Mesenchymal stem cell (in vitro differentiated cells and primary cell): ENCODE results near the gene DPF1.

Experiments used
- DNase-seq: peaks from one replicate; pipeline ENCODE4 v3.0.0-alpha.2; 2013
- H2AFZ ChIP-seq: one replicate; pipeline ENCODE4 v1.6.1; 2013; ENCODE audit warnings: low read depth, mild to moderate bottlenecking, control low read depth, inconsistent platforms, low read length, moderate library complexity
- H2AK5ac ChIP-seq: 2 replicates; pipeline ENCODE4 v1.6.1; 2013; ENCODE audit warnings: low read length, moderate library complexity, mild to moderate bottlenecking, inconsistent platforms; ENCODE audit not compliant: severe bottlenecking
- H2BK120ac ChIP-seq: one replicate; pipeline ENCODE4 v1.6.1; 2013; ENCODE audit warnings: low read depth, mild to moderate bottlenecking, inconsistent platforms, low read length, moderate library complexity
- H2BK12ac ChIP-seq, 2 experiments: one replicate each; pipeline ENCODE4 v1.6.1; 2013; ENCODE audit warnings: inconsistent platforms in 2 of 2, low read length in 2 of 2, mild to moderate bottlenecking in 2 of 2, moderate library complexity in 2 of 2, control low read depth in 1 of 2
- H2BK15ac ChIP-seq: one replicate; pipeline ENCODE4 v1.6.1; 2013; ENCODE audit warnings: mild to moderate bottlenecking, low read depth, inconsistent platforms; ENCODE audit not compliant: poor library complexity, severe bottlenecking
- H2BK5ac ChIP-seq: 2 replicates; pipeline ENCODE4 v1.6.1; 2013; ENCODE audit warnings: low read depth, mild to moderate bottlenecking, low read length, control low read depth, inconsistent platforms; ENCODE audit not compliant: poor library complexity, severe bottlenecking
- H3K14ac ChIP-seq, 2 experiments: one replicate each; pipeline ENCODE4 v1.6.1; 2013; ENCODE audit warnings: inconsistent platforms in 2 of 2, low read length in 2 of 2, control low read depth in 1 of 2, mild to moderate bottlenecking in 1 of 2, moderate library complexity in 1 of 2
- H3K18ac ChIP-seq, 2 experiments: one replicate each; pipeline ENCODE4 v1.6.1; 2013; ENCODE audit warnings: inconsistent platforms in 2 of 2, low read length in 2 of 2, control low read depth in 1 of 2, low read depth in 1 of 2, mild to moderate bottlenecking in 1 of 2
- H3K23ac ChIP-seq, 2 experiments: one replicate each; pipeline ENCODE4 v1.6.1; 2013; ENCODE audit warnings: inconsistent platforms in 2 of 2, low read length in 2 of 2, mild to moderate bottlenecking in 2 of 2, moderate library complexity in 2 of 2, control low read depth in 1 of 2
- H3K27ac ChIP-seq: 2 replicates; pipeline ENCODE4 v1.5.1; 2013; ENCODE audit warnings: mild to moderate bottlenecking, moderate library complexity, low read length, control low read depth, inconsistent platforms; ENCODE audit not compliant: poor library complexity, severe bottlenecking
- H3K27me3 ChIP-seq, 2 experiments: 2 replicates each; pipeline versions ENCODE4 v1.6.1 to v1.7.0; 2013; ENCODE audit warnings: low read length in 2 of 2, mild to moderate bottlenecking in 2 of 2, moderate library complexity in 2 of 2, control low read depth in 1 of 2, inconsistent platforms in 1 of 2; ENCODE audit not compliant: control insufficient read depth in 1 of 2, insufficient read depth in 1 of 2
- H3K36me3 ChIP-seq, 2 experiments: 2 replicates each; pipeline versions ENCODE4 v1.6.1 to v1.7.0; 2013; ENCODE audit warnings: low read length in 2 of 2, control low read depth in 1 of 2, inconsistent platforms in 1 of 2, low read depth in 1 of 2, mild to moderate bottlenecking in 1 of 2; ENCODE audit not compliant: insufficient read depth in 2 of 2, control insufficient read depth in 1 of 2
- H3K4ac ChIP-seq, 2 experiments: one replicate each; pipeline ENCODE4 v1.6.1; 2013; ENCODE audit warnings: inconsistent platforms in 2 of 2, low read length in 2 of 2, mild to moderate bottlenecking in 2 of 2, moderate library complexity in 2 of 2, control low read depth in 1 of 2, low read depth in 1 of 2
- H3K4me1 ChIP-seq: 2 replicates; pipeline ENCODE4 v1.6.1; 2013; ENCODE audit warnings: low read depth, low read length, control low read depth; ENCODE audit not compliant: control insufficient read depth, insufficient read depth
- H3K4me2 ChIP-seq: 2 replicates; pipeline ENCODE4 v1.6.1; 2013; ENCODE audit warnings: low read length, mild to moderate bottlenecking, inconsistent platforms; ENCODE audit not compliant: poor library complexity, severe bottlenecking
- H3K4me3 ChIP-seq, 2 experiments: 2 replicates each; pipeline versions ENCODE4 v1.5.1 to v1.7.0; 2013; ENCODE audit warnings: low read length in 2 of 2, mild to moderate bottlenecking in 2 of 2, control low read depth in 1 of 2, low read depth in 1 of 2; ENCODE audit not compliant: insufficient read depth in 1 of 2
- H3K79me1 ChIP-seq: replicated peaks from 2 replicates; pipeline ENCODE4 v1.6.1; 2013; ENCODE audit warnings: mild to moderate bottlenecking, control low read depth, low read length, inconsistent platforms; ENCODE audit not compliant: poor library complexity, severe bottlenecking
- H3K9ac ChIP-seq: 2 replicates; pipeline ENCODE4 v1.7.0; 2013; ENCODE audit warnings: mild to moderate bottlenecking, low read length, moderate library complexity
- H3K9me3 ChIP-seq: 2 replicates; pipeline ENCODE4 v1.7.0; 2013; ENCODE audit warnings: mild to moderate bottlenecking, low read length; ENCODE audit not compliant: control insufficient read depth
- H4K8ac ChIP-seq: one replicate; pipeline ENCODE4 v1.6.1; 2013; ENCODE audit warnings: inconsistent platforms, mild to moderate bottlenecking, low read length, moderate library complexity
- H4K91ac ChIP-seq: one replicate; pipeline ENCODE4 v1.6.1; 2013; ENCODE audit warnings: mild to moderate bottlenecking, low read length, inconsistent platforms
- WGBS: methylation state at CpG from one replicate; pipeline ENCODE4 v1.1.7; 2013; ENCODE audit warnings: mixed read lengths; 5-methylcytosine and 5-hydroxymethylcytosine counted together

DPF1 gene

DNA sequence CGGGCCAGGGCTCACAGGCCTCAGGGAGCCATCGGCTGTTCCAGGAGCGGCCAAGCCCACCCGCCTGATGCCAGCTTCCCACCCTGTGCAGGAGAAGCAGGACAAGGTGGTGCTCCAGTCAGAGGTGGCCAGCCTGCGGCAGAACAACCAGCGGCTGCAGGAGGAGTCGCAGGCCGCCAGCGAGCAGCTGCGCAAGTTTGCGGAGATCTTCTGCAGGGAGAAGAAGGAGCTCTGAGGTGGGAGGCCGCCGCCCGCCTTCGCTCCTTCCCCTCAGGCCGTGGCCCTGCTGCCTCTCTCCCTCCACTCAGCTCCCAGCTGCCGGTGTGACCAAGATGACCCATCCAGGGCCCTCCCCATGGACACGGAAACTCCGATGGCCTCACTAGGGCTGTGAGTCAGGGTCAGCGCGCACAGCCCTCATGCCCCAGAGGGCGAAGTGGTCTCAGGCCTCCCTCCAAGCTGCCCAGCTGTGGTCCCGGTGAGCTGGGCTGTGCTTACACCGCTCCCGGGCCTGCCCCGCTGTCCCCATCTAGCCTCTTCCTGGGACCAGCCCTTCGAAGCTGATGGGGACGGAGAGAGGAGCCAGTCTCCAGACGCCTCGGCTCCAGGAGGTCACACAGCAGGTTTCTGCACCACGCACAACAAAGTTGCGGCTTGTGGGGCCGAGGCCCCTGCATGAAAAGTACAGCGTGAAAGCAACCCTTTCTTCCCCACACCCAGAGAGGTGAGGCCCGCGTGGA is 17.8 kb downstream of the DPF1 start:
- WGBS = 86% methylated on average over 36 of the region's 36 CpGs
- Histone ChIP-seq H3K27me3 (peaks cover 7 to 15% of the 10 kb centered on the region in 2 experiments), H4K91ac (no peak overlapping the region), H2BK12ac (no peak overlapping the region), H3K4ac (no peak overlapping the region), H3K9me3 (no peaks in the 10 kb centered on the region), H2BK5ac (no peak overlapping the region), H3K18ac (no peak overlapping the region), H3K36me3 (peaks cover 46 to 64% of the 10 kb centered on the region in 2 experiments), H3K27ac (no peak overlapping the region), H4K8ac (peak overlapping the region; percentile 19), H3K4me3 (no peak overlapping the region), H2AFZ (no peak overlapping the region), H3K4me2 (no peak overlapping the region), H2AK5ac (no peak overlapping the region), H3K79me1 (peaks cover 7% of the 10 kb centered on the region), H3K14ac (no peak overlapping the region), H3K4me1 (peaks cover 25% of the 10 kb centered on the region), H3K23ac (no peak overlapping the region), H2BK120ac (no peak overlapping the region), H3K9ac (no peak overlapping the region), H2BK15ac (no peak overlapping the region)
- DNase-seq = no peak

DNA sequence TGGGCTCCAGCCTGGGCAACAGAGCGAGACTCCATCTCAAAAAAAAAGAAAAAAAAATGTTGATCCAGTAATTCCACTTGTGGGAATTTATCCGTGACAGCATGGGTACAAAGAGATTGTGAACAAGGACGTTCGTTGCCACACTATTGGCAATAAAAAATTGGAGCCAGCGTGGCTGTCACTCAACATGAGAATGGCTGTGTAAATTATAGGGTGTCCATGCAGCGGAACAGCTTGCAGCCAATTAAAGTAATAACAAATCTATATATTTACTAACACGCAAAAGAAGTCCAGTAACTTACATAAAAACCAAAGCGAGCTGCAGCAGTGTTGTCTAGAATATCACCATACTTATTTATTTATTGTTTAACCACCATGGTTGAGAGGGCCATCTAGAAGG is 19.3 kb downstream of the DPF1 start:
- no peak overlapping the region for H4K8ac ChIP-seq
- no peak overlapping the region for H3K9ac ChIP-seq
- no peak overlapping the region for H3K4ac ChIP-seq
- no peak overlapping the region for H3K18ac ChIP-seq
- DNase-seq = no peak
- no peak overlapping the region for H3K27ac ChIP-seq
- WGBS = 100% methylated on average over 8 of the region's 8 CpGs
- H3K27me3 ChIP-seq = peaks cover 0 to 4% of the 10 kb centered on the region in 2 experiments
- H3K14ac ChIP-seq = no peak overlapping the region
- no peak overlapping the region for H3K23ac ChIP-seq
- no peak overlapping the region for H2BK5ac ChIP-seq
- H2BK12ac ChIP-seq = no peak overlapping the region
- no peak overlapping the region for H4K91ac ChIP-seq
- no peak overlapping the region for H2AK5ac ChIP-seq
- H3K9me3 ChIP-seq = no peaks in the 10 kb centered on the region
- no peak overlapping the region for H2AFZ ChIP-seq
- H3K4me3 ChIP-seq = no peak overlapping the region
- peaks cover 12% of the 10 kb centered on the region for H3K4me1 ChIP-seq
- H3K4me2 ChIP-seq = no peak overlapping the region
- H2BK120ac ChIP-seq = no peak overlapping the region
- peaks cover 48 to 73% of the 10 kb centered on the region in 2 experiments for H3K36me3 ChIP-seq
- H3K79me1 ChIP-seq = peaks cover 9% of the 10 kb centered on the region
- no peak overlapping the region for H2BK15ac ChIP-seq

DNA sequence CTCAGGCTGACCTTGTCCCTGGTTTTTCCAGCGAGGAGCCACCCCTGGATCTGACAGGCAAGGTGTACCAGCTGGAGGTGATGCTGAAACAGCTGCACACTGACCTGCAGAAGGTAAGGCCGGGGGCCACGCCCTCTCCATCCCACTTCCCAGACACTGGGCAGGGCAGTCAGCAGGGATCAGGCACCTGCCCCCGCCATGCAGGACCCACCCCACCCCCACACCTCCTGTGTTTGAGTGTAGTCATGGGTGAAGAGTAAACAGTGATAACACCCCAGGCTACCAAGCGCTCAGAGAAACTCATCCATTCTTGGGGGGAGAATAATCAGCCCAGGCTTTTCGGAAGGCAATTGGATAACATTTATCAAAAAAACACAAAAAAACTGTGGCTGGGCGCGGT is 19.9 kb downstream of the DPF1 start:
- H2BK5ac ChIP-seq = no peak overlapping the region
- no peak for DNase-seq
- H4K8ac ChIP-seq = no peak overlapping the region

DNA sequence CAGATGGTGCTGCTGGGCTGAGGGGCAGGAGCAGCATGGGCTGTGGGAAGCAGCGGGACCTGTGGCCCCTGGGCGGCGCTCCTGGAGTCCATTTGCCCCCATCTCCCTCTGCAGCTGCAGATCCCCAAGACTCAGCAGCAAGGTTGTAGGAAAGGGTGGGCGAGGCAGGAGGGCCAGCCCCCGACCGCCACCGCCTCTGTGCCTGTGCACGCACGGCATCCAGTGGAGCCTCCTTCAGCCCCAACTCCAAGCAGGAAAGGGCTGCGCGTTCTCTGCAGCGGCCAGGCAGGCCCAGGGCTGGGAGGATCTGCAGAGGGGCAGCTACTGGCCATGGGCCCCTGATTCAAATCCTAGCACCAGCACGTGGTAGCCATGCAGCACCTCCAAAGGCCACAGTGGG is 20.8 kb downstream of the DPF1 start:
- no peak overlapping the region for H4K91ac ChIP-seq
- no peak overlapping the region for H3K4ac ChIP-seq
- no peak overlapping the region for H3K23ac ChIP-seq
- no peak overlapping the region for H2BK5ac ChIP-seq
- no peak overlapping the region for H2BK15ac ChIP-seq
- no peak overlapping the region for H2AK5ac ChIP-seq
- WGBS = 88% methylated on average over 12 of the region's 13 CpGs
- H3K4me3 ChIP-seq = no peak overlapping the region
- peaks cover 59 to 79% of the 10 kb centered on the region in 2 experiments for H3K36me3 ChIP-seq
- no peak overlapping the region for H4K8ac ChIP-seq
- H3K79me1 ChIP-seq = peaks cover 12% of the 10 kb centered on the region
- no peak overlapping the region for H2AFZ ChIP-seq
- no peak overlapping the region for H3K27ac ChIP-seq
- no peak overlapping the region for H3K18ac ChIP-seq
- peak overlapping the region in 1 of 2 experiments; percentile 35 for H3K14ac ChIP-seq
- no peaks in the 10 kb centered on the region for H3K27me3 ChIP-seq
- no peaks in the 10 kb centered on the region for H3K9me3 ChIP-seq
- H2BK12ac ChIP-seq = no peak overlapping the region
- DNase-seq = no peak
- no peak overlapping the region for H3K4me2 ChIP-seq
- H3K9ac ChIP-seq = no peak overlapping the region
- peaks cover 6% of the 10 kb centered on the region for H3K4me1 ChIP-seq
- H2BK120ac ChIP-seq = no peak overlapping the region

More for the DNA sequence above, 19.9 kb downstream of the DPF1 start:
- Histone ChIP-seq H3K4ac (no peak overlapping the region), H2BK12ac (no peak overlapping the region), H3K14ac (no peak overlapping the region), H3K9me3 (no peaks in the 10 kb centered on the region), H3K4me3 (no peak overlapping the region), H2AK5ac (no peak overlapping the region), H2BK15ac (no peak overlapping the region), H3K79me1 (peaks cover 9% of the 10 kb centered on the region), H3K4me2 (no peak overlapping the region), H3K27ac (no peak overlapping the region), H3K9ac (no peak overlapping the region), H4K91ac (no peak overlapping the region), H3K4me1 (peaks cover 7% of the 10 kb centered on the region), H3K27me3 (no peaks in the 10 kb centered on the region), H2AFZ (no peak overlapping the region), H3K18ac (no peak overlapping the region), H3K23ac (no peak overlapping the region), H2BK120ac (no peak overlapping the region), H3K36me3 (peaks cover 50 to 74% of the 10 kb centered on the region in 2 experiments)
- WGBS = 99% methylated on average over 7 of the region's 8 CpGs
